GM19328 (cell line): ENCODE results near the gene SGK1.
"Not testable (repeated sequence)": the region's sequence is repeated elsewhere in the genome, so short reads cannot be mapped to it uniquely, and the experiment has no call there.

ENCODE experiments used
- ATAC-seq: cut with Tn5 transposase; IDR thresholded peaks from one replicate; pipeline ENCODE4 v1.9.1; 2021; ENCODE audit warnings: mild to moderate bottlenecking, moderate library complexity; ENCODE audit not compliant: unreplicated experiment

SGK1 gene

DNA sequence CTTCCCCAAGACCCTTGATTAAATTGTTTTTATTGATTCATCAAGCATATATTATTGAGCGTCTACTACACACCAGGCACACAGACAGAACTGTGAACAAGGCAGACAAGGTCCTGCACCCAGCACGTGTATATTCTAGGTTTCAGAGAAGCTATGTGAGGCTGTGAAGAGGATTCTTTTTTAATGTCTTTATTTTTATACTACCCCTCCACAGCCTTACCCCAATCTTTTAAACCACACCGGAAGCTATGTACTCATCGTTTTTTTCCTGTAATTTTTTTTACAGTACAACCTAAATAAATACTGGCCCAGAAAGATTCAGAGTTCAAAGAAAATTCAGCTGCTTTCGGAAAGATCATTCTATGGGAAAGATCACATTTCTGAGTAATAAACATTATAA is 10.0 kb downstream of the SGK1 start:
- no peak for ATAC-seq

DNA sequence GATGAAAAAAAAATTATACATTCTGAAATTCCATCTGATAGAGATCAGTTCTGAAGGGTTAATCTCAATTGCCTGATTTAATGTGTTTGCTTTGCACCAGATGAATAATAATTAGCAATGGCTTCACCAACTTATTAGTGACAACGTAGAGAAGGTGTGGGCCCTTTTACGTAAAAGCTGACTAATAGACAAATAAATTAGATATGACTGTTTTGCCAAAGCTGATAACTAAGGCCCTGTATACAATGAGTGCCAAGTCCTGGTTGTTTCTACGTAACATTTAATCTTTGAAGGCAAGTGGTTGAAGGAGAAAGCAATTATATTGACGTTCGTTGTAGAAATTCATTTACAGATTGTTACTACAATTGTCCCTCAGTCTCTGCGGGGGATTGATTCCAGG is 10.8 kb downstream of the SGK1 start:
- ATAC-seq: no peak

GRCh38 chr6:134304381-134304780 is 13.5 kb downstream of the SGK1 start:
- not testable (repeated sequence) for ATAC-seq

- ATAC-seq: no peak
Observed at GRCh38 chr6:134303891-134304290, 14.0 kb downstream of the SGK1 start.

DNA sequence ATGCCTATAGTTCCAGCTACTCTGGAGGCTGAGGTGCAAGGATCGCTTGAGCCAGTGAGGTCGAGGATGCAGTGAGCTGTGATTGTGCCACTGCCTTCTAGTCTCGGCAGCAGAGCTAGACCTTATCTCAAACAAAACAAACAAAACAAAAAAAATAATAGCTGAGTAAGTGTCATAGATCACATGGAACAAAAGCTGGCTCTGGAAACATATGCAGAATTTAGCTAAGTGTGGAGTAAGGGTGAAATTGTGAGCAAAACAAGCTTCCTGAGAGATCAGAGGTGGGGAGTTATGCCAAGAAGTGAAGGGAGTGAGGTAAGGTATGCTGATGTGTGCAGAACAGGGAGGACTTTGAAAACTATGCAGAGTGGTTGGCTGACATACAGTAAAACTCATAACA is 18.7 kb downstream of the SGK1 start:
- ATAC-seq: no peak

DNA sequence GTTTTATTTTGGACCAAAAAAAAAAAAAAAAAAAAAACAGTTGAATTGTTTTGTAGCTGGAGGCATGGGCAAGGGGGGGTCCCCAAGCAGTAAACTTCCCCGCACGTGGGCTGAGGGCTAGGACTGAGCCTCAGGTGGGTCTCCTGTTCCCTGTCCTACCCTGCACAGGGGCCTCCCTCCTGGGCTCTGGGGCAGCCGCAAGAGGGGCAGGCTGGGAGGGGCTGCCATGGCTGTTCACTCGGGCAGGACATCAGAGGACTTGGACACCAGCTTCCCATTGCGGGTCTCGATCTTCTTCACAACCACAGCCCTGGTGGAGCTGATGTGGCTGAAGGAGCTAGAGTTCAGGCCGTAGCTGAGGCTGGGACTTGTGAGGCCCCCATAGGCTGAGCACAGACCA is 21.1 kb downstream of the SGK1 start:
- no peak for ATAC-seq

DNA sequence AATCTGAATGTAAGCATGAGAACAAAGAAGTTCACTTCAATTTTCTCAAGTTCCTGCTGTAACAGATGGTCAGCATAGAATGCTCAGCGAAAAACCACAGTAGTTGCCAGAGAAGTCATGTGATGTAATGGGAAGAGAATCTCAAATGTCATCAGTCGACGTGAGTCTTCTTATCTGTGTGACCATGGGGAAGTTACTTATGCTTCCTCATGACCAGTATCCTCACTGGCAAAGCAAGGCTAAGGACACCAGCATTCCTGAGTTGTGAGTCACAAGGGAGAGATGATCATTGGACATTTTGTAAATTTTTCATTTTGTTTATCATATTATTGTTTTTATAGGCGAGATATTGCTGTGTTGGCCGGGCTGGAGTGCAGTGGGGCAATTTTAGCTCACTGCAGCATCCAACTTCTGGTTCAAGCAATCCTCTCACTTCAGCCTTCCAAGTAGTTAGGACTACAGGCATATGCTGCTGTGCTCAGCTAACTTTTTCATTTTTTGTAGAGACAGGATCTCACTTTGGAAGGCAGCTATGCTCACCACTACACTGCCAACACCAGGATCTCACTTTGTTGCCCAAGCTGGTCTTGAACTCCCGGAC is 21.9 kb downstream of the SGK1 start:
- ATAC-seq: no peak

- no peak for ATAC-seq
Observed at GRCh38 chr6:134293659-134294161, 24.2 kb downstream of the SGK1 start.

GRCh38 chr6:134291156-134291555 is 26.8 kb downstream of the SGK1 start:
- no peak for ATAC-seq

GRCh38 chr6:134289204-134289575 is 28.7 kb downstream of the SGK1 start:
- no peak for ATAC-seq

- peak; percentile 49 for ATAC-seq
Observed at GRCh38 chr6:134288538-134289203, 29.2 kb downstream of the SGK1 start.

DNA sequence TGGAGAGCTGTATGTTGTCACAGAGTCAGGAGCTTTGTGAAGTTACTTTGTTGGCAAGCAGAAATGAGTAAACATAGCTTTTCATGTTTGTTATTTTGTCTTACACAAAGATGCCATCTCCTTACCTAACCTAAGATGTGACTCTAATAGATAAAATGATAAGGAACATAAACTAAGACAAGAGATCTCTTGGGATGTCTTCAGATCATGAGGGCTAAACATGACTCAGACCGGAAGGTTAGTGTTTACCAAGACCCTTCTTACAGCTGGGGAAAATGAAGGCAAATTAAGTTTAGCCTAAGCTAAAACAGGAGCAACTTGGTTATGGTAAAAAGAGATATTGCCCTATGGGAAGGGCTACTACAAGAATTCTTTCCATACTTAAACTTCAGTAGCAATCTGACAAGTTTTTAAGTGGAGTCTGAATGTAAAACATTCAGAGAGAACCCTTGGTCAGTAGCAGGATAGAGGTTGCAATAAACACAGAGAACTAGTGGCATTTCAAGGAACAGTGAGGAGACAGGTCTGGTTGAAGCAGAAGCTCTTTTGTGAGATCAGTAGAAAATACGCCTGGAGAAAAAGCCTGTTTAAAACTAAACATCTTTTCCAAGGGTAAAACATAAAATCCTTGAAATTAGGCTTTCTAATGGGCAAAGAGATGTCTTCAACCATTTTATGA is 29.9 kb downstream of the SGK1 start:
- peak; percentile 36 for ATAC-seq

DNA sequence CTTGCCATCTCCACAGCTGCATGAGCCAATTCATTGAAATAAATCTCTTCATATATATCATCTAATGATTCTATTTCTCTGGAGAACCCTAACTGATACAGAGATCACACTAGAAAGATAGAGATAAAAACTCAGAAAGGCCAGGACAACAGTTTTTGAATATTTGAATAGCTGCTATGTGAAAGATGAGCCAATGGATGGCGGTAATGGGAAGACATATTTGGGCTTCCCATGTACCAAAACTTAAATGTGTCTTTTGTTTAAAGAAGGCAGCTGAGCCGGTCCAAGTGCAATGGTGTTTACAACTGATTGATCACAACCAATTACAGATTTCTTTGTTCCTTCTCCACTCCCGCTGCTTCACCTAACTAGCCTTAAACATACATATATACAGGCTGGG is 35.1 kb downstream of the SGK1 start:
- no peak for ATAC-seq

GRCh38 chr6:134281388-134281787 is 36.5 kb downstream of the SGK1 start:
- ATAC-seq: no peak

DNA sequence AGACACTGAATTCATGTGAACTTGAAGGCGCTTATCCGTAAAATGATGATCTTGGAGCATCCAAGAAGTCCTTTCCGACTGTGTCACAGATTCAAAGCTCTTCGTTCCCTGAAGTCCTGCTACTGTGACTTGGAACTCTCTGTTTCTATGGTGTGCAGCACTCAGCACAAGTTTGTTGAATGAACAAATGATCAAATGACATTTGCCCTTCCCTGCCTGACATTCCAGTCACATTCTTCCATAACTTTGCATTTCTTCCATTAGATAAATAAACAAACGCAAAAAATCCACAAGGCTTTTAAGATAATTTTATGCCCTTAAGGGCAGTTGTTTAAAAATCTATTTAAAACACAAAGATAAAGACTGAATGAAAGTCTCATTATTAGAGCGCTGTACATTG is 39.9 kb downstream of the SGK1 start:
- ATAC-seq: no peak

GRCh38 chr6:134276891-134277377 is 41.0 kb downstream of the SGK1 start:
- ATAC-seq: not testable (repeated sequence)

- no peak for ATAC-seq
Observed at GRCh38 chr6:134272374-134272773, 45.5 kb downstream of the SGK1 start.

DNA sequence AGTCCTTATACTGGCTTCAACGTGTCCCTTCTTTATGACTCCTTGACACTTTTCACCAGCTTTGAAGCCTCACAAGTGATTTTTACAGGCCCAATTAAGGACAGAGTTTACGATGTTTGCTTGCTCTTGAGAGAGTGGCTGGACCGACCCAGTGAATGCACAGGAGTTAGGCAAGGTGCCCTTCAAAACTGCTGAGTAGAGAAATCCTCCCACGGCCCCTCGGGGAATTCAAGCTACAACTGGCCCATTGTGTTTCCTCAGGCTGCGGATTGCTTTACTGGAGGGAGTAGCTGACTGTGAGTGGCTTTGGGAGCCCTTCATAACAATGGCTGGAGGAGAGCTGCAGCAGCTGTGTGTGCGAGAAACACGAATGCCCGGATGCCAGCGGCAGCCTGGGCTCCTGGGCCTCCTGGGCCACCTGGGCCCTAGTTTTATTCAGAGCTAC is 50.0 kb downstream of the SGK1 start:
- no peak for ATAC-seq

GRCh38 chr6:134266776-134267175 is 51.1 kb downstream of the SGK1 start:
- no peak for ATAC-seq

DNA sequence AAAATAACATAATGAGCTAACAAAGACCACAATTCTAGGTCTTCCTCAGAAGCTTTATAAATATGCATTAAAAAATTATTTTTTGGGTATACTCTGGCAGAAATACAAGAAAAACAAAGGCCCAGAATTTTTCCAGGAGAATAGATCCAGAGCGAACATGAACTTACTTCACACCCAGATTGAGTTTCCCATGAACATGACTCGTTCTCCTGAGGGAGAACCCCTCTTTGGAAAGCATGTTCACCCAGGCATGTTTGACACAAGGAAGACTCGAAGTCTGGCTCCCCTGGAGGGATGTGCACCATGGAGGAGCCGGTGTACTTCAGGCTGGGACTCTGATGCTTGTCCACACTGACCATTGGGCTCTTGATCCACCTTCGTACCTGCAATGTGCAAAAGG is 56.1 kb downstream of the SGK1 start:
- ATAC-seq: no peak

DNA sequence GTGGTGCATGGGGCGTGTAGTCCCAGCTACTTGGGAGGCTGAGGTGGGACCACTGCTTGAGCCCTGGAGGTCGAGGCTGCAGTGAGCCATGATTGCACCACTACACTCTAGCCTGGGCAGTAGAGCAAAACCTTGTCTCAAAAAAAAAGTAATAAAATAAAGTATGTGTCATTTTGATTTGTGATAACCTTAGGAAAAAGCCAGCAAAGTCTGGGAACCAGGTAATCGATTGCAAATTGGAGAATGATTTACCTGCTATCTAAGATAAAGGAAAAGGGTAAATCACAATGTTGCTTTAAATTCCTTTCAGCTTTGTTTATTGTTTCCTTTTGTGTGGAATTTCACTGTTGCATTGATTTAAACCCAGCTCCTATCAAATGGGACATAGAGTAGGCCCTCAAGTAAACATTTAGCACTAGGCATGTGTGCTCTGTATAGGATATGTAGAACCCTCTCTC is 59.0 kb downstream of the SGK1 start:
- ATAC-seq: no peak

DNA sequence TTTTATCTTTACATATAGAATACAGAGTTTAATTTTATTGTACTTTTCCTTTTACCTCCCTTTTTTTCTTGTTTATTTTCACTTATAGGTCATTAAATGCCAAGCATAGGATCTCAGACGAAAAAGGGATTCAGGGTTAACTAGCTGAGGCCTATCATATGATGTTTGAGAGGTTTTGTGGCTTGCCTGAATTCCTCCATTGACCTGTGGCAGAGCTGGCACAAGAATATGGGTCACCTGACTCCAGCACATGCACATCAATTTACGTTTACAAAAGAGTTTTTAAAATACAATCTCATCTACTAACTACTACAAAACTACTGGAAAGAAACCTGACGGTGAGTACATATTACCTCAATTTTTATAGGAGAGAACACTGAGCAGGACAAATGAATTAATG is 60.4 kb downstream of the SGK1 start:
- no peak for ATAC-seq
